HG03457 (cell line): ENCODE results near the gene MAGEB16.

Experiments used
- ATAC-seq: cut with Tn5 transposase; IDR thresholded peaks from one replicate; pipeline ENCODE4 v1.9.1; 2021; ENCODE audit warnings: moderate number of reproducible peaks; ENCODE audit not compliant: unreplicated experiment

MAGEB16 gene

DNA sequence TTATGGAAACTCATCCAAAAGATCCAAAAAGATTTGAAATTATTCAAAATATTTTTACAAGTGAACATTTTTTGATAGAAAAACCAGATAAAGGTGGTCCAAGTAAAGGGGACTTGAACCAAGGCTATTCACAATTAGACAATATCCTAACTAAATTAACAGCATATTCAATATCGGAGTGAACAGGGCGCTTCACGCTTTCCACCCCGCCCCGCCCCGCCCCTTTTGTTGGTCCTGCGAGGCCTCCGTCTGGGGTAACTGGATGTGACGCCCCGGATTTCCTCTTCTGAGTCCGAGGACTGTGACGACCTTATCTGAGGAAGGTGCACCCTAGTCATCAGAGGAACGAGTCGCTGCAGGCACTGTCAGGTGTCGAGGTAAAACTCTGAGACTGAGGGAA is at the start of gene MAGEB16:
Gene MAGEB16 (plus strand): TSS at position 301 of the 400 bp plus-strand sequence. CDS start 3,855 bp downstream, outside the sequence.
- no peak for ATAC-seq

DNA sequence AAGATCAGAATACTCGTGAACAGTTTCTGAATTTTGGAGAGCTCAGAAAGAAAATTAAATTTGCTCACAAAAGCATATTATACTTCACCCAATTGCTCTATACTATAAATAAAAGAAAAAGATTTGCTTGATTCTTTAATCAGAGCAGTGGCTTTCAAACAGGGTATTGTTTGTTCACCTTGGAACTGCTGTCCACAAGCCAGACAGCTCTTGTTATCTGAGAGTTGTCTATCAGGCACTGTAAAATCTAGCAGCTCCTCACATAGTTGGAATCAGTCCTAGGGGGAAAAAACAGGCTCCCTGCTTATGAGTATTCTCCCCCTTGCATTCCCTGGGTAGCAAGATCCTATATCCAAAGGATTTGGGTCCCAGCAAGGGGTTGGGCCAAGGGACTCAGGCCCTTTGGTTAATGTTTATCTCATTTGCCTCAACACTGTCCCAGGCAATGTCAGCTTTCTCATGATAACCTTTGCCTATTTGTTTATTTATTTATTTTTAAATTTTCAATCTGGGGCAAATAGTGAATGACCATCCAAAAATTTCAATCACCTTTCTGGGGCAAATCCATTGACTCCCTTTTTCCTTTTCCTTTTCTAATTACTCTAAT is 24.1 kb upstream of the MAGEB16 start:
- no peak for ATAC-seq

DNA sequence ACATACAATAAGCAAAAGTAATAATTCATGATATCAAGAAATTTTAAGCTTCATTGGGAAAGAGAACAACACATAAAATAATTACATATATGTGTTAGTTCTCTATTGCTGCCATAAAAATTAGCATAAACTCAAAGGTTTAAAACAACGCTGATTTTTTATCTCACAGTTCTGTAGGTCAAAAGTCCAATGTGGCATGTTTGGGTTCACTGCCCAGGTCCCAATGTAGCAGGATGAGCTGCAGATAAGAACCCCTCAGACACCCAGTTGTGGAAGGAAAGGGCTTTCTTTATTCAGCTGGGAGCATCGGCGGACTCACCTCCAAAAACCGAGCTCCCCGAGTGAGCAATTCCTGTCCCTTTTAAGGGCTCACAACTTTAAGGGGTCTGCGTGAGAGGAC is 13.1 kb upstream of the MAGEB16 start:
- no peak for ATAC-seq

DNA sequence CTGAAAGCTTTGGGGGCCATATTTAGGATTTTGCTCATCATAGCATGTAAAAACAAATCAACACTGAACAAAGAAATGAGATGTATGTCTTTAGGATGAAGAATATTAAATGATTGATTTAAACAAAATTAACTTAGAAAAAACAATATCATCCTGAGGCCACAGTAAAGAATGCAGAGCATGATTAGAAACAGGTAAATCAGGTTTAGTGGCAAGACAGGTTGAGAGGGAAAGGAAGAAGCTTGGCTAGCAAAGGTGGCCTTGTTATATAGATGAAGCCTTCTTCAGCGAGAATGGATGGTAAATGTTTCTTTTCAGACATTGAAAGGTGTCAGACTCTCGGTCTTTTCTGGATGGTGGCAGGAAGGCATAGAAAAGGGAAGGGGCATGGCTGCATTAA is 11.9 kb upstream of the MAGEB16 start:
- no peak for ATAC-seq

DNA sequence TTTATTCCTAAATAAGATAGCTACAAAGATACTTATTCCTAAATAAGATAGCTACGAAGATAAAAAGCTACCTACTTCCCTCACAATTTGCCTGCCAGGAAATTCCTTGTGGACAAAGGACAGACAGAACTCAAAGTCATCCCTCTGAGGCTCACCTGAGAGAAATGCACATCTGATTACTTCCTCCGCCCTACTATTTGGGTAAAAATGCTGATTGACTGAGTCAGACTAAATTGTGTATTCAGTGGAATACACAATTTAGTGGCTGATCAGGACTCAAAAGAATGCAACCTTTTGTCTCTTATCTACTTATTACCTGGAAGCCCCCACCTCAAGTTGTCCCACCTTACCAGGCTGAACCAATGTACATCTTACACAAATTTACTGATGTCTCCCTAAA is 10.3 kb upstream of the MAGEB16 start:
- no peak for ATAC-seq

DNA sequence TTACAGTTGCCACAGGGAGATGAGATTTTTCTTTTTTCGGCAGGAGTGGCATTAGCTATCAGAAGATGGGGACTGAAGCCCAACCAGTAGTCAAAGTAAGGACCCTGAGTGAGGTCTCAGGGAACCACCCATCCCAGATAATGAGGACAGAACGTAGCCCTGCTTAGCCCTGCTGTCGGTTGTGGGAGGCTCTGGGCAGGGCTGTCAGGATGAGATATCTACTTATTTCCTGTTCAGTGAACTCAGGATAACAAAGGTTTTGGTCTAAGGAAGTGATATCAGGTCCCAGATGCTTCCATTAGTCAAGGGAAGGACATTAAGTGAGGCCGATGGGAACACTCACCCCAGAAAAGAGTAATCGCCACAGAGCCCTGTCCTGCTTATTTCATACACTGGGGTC is 2.3 kb downstream of the MAGEB16 start:
- ATAC-seq, result no peak

DNA sequence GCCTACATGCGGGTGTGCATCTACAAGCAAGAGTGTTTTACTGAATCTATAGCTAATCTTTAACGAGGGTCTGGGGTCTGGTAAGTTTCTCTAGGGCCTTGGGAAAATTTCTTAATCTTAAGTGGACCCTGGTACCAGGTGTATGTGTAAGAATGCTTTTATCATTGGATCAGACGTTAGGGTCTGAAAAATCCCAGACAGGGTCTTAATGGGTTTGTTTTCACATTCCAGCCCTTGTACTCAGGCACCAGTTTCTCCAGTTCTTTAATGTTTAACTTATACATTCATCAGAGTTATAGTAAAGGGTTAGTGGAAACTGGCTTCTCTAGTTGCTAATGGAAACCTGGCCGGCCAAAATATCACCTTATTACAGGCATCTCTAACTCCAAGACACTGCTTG is 11.6 kb downstream of the MAGEB16 start:
- no peak for ATAC-seq

- no peak for ATAC-seq
Observed at GRCh38 chrX:35819241-35819640, 21.1 kb downstream of the MAGEB16 start.

- no peak for ATAC-seq
Observed at GRCh38 chrX:35826503-35826902, 28.4 kb downstream of the MAGEB16 start.

DNA sequence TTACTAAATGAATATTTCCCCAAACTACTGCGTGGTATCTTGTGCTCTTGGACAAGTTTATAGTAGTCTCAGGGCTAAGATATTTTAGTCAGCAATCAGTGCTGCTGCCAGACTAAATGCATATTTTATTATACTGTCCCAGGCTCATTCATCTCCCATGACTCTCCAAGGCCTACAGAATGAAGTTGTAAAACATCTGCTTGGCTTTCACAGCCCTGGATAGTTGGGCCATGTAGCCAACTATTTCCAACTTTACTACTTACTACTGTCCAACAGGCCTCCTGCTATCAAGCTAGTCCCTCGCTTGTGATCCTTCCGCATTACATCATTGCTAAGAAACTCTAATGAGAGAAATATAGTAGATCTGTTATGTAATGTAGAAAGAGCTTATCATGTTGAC is 31.4 kb downstream of the MAGEB16 start:
- ATAC-seq, result no peak

DNA sequence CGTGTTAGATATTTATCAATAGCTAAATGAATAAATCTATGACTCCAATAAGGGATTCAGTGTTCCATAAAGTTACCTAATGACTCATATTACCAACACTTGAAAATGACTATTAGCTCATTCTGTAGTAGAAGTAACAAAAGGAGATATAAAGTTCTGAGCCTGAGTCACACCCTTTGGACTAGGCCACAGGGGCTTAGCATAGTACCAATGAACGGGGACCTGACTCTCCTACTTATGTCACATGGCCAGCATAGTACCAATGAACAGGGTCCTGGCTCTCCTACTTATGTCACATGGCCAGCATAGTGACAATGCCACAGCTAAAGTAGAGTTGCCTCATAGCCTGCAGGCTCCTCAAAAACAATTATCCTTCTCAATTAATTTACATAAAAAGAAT is 43.7 kb downstream of the MAGEB16 start:
- no peak for ATAC-seq

DNA sequence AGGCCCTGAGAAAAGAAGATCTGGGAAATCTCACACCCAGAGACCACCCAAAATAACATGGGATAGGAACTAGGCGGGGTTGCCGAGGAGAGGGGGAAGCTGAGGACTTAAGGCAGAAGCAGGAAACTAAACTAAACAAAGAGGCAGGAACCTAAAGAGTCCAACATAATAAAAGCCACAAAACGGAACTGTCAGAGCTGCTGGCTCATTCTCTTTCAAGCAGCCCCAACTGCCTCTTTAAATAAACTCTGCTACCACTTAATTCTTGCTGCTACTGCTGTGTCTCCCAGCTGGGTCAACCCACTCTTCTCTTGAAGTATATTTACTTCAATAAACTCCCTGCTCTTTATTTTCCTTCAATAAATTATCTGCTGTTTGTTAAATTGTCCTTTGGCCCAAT is 44.5 kb downstream of the MAGEB16 start:
- no peak for ATAC-seq

DNA sequence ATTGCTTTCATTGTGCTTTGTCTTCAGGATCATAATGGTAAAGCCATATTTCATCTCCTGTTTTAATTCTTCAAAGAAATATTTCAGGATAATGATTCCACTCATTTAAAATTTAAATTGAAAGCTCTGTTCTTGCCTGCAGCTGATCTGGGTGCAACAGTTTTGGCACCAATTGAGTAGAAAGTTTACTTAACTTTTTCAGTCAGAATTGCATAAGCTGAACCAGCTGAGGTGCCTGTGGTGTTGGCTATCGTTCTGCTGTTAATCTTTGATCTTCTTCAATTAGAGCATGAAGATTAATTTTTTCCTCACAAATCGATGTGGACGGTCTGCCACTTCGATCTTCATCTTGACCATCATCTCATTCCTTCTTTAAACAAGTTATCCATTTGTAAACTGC is 49.6 kb downstream of the MAGEB16 start:
- no peak for ATAC-seq
